ENCODE data around the gene WFIKKN2.

DNA sequence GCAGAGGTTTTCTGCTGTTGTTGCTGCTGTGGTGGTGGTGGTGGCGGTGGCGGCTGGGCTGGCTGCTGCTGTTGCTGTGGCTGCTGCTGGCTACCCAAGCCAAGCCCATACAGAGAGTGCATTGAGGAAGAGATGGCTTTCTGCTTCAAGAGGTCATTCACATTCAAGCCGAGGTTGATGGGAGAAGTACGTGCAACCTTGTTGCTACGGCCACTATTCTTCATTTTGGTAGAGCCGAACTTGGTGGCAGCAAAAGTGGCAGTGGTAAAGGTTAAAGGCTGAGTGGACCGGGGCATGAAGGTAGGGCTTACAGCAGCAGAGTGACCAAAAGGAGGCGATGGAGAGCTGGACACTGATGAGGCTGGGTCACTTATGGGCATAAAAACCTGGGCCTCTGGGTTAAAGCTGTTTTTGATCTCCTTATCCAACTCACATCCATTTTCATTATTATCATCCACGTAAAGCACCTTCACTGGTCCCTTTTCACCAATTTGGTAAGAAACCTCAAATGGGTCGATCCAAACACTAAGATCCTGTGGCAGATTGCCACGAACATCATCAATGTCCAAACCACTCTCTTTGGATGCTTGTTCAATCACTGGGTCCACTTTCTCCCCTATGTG, 27.9 kb downstream of the WFIKKN2 start:
- TF ChIP-seq, protein P1, sequence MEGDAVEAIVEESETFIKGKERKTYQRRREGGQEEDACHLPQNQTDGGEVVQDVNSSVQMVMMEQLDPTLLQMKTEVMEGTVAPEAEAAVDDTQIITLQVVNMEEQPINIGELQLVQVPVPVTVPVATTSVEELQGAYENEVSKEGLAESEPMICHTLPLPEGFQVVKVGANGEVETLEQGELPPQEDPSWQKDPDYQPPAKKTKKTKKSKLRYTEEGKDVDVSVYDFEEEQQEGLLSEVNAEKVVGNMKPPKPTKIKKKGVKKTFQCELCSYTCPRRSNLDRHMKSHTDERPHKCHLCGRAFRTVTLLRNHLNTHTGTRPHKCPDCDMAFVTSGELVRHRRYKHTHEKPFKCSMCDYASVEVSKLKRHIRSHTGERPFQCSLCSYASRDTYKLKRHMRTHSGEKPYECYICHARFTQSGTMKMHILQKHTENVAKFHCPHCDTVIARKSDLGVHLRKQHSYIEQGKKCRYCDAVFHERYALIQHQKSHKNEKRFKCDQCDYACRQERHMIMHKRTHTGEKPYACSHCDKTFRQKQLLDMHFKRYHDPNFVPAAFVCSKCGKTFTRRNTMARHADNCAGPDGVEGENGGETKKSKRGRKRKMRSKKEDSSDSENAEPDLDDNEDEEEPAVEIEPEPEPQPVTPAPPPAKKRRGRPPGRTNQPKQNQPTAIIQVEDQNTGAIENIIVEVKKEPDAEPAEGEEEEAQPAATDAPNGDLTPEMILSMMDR (conservative IDR thresholded peaks at IDR 0.05 in 1 of 2, IDR thresholded peaks at IDR 0.05 in 1 of 2; ENCODE audit: low read depth in 1 of 2, low read length in 2 of 2): peak; percentile 49 to 69
- TF ChIP-seq EZH2 (IDR thresholded peaks at IDR 0.05; ENCODE audit: low read length, missing control alignments): no peak
